ENCODE results near the gene HSD17B8. TPM values are rescaled to one million over a fixed set of nuclear protein-coding genes. Genes with fewer than 3 reads are reported as not detected.
A peak's percentile ranks its signal among the peaks of the same experiment; 100 is the strongest.

The HSD17B8 gene
- 9.4 and 15.9 TPM in 2 replicates for total RNA-seq
- polyA plus RNA-seq (2012): 14.9 TPM

DNA sequence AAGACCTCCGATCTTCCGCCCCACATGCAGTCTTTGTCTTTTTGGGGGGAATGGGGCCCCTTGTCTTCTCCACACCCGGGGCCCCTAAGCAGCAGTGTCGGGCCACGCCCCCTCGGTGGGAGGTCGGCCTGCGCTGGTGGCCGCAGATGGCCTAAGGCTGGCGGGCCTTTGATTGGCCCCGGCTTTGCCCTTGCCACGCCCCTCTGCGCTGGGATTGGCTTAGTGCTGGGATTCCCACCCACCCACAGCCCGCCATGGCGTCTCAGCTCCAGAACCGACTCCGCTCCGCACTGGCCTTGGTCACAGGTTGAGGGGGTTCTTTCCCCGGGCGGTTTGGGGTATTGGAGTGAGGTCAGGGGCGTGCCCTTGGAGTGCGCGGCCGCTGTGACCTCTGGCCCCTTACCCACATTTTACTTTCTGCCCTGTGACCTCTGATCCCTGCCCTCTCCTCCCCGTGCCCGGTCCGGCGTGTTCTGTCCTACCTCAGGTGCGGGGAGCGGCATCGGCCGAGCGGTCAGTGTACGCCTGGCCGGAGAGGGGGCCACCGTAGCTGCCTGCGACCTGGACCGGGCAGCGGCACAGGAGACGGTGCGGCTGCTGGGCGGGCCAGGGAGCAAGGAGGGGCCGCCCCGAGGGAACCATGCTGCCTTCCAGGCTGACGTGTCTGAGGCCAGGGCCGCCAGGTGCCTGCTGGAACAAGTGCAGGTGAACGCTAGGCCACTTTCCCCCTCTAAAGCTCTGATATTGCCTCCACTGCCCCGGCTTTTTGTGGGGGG, at the start of gene HSD17B8:
Gene HSD17B8 (plus strand): TSS at position 241 of the 776 bp plus-strand sequence. CDS start 14 bp downstream, at position 255.
- DNase-seq (ENCODE audit: low read depth): peak; percentile 93

DNA sequence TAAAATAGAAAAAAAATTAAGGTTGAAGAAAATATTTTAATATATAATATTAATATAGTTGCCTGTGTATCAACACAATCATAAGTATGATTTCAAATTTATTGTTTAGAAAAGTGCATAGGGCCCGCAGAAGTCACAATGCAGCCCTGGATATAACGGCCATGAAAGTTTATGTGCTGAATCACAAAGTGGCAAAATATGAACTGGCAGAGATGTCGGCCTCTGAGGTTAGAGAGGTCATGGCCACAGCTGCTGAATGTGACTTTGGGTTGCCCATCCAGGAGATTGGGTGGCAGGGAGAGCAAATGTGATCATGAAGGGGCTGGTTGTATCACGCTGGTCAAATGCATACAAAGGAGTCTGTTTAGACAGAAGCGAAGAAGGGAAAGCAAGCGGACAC, 47.9 kb upstream of the HSD17B8 start:
- peak; percentile 95 for DNase-seq (ENCODE audit: low read depth)

DNA sequence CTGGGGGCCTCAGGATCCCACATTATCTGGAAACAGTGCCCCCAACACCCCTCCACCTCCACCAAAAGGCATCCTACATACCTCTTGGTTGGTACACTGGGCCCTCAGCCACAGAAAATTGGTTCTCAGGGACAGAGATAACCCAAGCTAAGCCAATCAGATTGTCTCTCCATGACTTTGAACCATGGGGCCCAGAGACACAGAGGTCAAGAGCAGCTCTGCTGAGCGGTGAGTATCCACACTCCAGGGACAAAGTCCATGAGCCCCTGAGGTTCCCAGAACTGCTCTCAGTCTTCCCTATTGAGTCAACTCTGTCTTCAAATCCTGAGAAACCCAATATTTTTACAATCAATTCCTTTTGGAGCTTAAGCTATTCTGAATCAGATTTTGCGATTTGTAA, 47.5 kb upstream of the HSD17B8 start:
- no peak for DNase-seq (ENCODE audit: low read depth)

DNA sequence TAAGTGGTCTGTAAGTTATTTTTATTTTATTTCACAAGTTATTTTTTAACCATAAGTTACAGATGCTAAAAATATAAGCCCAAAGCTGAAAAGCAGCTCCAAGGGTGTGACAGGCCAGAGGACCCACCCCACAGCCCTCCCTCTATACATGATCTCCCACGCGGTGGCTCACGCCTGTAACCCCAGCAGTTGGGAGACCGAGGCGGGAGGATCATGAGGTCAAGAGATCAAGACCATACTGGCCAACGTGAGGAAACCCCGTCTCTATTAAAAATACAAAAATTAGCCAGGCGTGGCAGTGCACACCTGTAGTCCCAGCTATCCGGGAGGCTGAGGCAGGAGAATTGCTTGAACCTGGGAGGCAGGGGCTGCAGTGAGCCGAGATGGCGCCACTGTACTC, 44.4 kb upstream of the HSD17B8 start:
- DNase-seq (ENCODE audit: low read depth): no peak

DNA sequence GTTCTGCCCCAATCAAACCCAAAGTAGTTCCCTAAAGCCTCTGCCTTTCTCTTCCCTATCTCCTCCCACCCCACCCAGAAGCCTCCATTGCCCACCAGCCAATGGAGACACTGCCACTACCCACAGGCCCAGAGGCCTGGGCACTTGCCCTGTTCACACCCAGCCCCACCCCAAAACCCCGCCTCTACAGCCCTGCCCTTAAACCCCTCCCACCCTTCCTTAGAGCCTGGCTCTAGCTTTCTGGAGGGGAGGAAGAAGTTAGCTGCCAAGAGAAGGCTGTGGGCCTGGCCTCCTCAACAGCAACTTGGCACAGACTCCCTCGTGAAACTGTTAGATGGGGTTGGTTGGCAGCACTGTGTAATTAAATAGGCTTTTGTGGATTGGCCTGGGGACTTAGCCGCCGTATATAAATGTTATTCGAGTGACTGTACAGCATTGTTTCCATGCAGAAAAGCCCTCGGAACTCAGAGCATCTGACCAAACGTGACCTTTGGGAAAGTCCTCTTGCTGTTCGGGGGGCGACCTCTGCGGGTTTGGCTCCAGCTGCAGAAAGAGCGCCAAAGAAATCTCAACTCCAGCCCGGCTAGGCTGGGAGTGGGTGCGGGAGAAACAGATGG, 43.6 kb upstream of the HSD17B8 start:
- DNase-seq (ENCODE audit: low read depth): peak; percentile 100

DNA sequence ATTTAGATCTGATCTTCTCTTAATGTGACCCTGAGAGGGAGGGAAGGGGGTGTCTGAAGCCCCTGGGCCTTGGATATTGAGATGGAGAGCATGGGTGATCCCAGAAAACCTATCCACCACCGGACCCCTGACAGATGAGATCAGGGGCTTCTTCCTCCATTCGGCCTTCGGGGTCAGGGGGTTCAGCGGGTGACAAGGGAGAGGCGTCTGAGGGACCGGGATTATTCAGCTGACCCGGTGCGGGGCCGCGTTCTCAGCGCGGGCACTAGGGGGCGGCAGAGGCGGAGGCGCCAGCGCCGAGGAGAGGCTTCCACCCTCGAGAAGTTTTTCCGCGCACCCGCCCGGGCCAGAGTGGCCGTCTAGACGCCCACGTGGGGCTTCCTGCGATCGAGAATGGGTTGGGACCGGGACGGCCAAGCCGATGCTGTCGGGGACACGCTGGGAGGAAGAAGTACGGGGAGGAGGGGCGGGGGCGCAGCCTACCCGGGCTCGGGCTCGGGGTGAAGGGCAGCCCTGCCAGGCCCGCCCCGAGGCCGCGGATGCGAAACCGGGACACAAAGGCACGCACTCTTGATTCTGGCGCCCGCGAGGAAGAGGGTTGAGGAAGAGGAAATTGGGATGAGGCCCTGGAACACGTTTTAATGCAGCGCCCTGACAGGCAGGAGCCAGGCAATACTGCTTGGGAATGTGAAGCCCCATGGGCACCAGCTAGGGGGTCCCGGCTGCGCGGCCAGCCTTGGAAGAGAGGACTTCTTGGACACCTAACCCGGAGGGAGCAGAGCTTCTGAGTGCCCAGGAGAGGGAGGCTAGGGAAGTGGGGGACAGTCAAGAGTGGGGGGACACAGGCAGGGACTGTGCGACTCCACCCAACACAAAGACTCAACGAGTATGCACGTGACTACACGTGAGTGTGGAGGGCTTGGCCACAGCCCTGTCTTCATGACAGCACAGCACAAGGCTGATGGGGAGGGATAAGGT, 42.8 kb upstream of the HSD17B8 start:
- peak; percentile 87 for DNase-seq (ENCODE audit: low read depth)

DNA sequence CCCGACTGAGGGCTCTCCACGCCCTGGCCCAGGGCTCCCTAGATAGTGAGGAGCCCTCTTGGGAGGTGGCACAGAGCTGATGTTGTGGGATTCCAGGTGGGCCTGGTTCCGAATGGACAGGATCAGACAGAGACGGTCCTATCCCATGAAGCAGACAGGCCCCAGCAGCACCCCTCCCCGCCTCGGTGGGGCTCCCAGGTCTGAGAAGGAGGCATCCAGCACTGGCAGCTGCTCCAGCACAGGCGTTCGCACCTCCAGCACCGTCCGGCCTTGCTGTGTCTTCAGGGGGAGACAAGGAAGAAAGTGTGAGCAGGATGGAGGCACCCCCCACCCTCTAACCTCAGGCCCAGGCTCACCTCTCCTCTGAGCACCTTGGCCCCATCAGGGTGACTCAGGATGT, 40.9 kb upstream of the HSD17B8 start:
- DNase-seq (ENCODE audit: low read depth): no peak

DNA sequence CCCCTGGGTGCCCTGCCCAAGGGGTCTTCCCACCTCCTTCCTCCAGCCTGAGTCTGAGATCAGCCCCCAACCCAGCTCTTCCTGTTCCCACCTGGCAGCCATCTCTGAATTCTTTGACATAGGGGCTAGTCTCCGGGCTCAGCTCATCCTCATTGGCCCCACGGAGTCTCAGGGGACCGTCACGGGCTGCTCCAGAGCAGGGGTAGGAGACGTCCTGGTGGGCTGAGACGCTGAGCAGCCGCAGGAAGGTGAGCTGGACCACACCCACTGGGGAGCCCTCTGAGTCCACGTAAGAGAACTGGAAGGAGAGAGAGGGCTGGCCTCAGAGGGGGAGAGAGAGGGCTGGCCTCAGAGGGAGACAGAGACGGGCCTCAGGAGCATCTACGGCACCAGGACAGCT, 40.3 kb upstream of the HSD17B8 start:
- no peak for DNase-seq (ENCODE audit: low read depth)

DNA sequence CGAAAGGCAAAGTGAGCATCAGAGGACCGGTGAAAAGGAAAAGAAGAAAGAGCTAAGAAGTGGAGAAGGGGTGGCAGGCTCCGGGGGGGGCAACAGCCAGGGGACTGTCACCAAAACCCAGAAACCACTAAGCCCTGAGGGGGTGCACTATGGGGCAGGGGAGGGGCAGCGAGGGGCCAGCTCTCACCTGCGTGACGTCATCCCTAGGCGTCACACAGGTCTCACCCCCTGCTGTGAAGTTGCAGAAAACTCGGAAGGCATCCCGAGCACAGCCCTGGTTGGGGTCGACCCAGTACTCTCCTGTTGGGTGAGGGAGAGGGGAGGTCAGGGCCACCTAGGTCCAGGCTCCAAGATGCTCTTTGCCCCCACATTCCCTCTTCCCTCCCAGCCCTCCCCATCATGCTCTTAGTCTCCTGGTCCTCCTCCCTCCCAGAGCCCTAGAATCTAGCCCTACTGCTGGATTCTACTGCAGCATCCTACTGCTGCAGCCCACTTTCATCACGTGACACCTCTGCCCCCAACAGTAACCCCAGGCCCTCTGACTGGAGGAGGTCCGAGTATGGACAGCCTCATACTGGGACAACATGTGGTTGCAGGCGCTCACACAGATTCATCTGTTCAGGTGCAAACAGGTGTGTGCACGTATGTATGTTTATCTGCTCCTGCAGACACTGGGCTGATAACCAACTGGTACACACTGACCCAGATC, 39.6 kb upstream of the HSD17B8 start:
- no peak for DNase-seq (ENCODE audit: low read depth)

DNA sequence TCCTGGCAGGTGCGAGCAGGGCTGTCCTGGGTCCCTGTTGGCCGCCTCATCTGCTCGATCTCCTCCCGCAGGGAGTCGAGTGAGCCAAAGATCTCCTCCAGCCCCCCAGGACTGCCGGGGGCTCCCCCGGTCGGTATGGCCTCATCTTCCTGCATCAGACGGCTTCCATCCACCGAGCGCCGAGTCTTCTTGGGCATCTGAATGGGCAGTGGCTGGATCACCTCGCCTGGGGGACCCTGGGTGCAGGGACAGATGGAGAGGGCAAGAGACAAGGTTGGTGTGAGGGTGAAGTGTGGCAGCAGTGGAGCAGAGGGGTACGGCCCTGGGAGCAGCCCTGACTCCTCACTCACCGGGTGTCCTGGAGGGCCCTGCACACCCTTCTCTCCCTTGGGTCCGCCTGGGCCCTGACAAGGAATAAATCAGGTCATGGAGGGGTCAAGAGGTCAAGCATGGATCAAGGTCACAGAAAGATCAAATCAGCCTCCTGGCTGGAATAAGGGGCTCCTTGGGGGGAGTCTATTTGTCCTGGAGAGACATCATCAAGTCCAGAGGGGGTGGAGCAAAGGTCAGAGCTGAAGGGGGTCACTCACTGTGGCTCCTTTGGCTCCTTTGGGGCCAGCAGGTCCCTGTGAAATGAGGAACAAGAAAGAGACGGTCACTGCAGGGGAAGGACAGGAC, 38.7 kb upstream of the HSD17B8 start:
- no peak for DNase-seq (ENCODE audit: low read depth)

DNA sequence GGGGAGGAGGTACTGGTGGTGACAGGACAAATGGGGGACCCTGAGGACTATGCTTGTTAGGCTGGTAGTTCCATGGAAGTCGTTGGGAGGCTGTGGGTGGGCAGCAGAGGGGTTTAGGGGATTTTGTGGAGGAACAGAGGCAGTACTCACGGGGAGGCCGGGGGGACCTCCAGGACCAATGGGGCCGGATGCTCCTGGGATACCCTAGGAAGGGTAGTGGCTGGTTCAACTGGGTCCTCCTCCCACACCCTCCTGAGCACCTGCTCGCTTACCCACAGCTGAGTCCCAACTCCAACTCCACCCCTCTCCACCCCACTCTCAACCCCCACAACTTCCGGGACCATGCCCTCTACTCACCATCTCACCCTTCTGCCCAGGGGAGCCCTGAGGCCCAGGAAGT, 38.1 kb upstream of the HSD17B8 start:
- DNase-seq (ENCODE audit: low read depth): no peak

DNA sequence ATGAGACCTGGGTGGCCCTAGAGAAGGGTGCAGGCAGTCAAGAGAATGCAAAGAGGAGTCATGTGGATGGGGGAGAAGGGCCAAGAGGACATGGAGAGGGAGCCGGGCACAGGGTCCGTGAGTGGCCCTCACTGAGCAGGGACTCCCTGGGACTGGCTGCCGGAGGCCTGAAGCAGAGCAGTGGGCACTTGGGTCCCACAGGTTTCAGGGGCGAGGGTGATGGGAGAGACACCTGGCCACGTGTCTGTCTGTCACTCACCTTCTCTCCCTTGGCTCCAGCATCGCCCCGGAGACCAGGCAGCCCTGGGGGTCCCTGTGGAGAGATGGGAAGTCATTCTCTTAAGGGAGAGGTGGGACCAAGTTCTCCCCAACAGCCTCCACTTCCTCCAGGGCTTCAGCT, 37.6 kb upstream of the HSD17B8 start:
- DNase-seq (ENCODE audit: low read depth): no peak

DNA sequence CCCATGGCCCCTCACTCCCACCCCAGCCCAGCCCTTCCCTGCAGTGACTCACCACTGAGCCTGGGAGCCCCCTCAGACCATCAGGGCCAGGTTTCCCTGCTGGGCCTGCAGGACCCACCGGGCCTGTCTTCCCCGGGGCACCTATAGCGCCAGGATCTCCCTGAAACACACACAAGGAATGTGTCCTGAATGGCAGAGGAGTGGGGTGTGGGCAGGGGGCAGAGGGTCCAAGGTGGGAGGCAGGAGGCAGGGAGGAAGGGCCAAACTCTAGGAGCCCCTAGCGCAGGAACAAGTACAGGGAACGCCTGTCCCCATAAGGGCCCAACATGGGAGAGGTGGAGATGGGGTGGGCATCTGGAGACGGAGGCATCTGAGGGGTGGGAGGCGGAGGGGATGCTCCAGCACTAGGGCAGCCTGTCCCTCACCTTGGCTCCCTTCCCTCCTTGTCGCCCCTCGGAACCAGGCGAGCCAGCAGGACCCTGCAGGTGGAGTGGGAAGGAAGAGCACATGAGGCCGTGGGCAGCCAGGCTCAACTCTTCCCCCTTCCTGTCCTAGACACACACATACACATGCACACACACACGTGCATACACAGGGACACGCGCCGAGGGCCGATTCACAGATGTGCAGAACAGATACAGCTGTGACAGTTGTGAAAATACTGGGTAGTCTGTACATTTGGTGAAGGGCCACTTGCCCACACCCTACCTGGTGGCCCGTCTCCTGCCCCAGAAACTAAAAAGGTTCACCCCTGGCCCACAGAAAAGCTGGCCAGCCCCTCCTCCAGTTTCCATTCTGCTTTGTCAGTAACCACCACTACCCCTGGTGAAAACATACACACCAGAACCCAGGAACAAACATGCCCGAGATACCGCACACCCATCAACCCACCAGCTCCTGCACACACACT, 36.8 kb upstream of the HSD17B8 start:
- DNase-seq (ENCODE audit: low read depth): no peak

DNA sequence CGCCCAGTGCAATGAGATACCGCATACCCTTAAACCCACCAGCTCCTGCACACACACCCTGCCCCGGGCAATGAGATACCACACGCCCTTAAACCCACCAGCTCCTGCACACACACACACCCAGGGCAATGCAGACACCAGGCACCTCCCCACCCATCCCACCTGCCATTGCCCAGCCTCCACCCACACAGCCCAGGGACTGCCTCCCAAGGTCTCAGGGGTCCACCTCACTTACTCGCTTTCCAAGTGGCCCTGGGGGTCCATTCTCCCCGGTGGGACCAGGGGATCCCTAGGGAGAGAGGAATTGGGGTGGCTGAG, 36.2 kb upstream of the HSD17B8 start:
- no peak for DNase-seq (ENCODE audit: low read depth)

DNA sequence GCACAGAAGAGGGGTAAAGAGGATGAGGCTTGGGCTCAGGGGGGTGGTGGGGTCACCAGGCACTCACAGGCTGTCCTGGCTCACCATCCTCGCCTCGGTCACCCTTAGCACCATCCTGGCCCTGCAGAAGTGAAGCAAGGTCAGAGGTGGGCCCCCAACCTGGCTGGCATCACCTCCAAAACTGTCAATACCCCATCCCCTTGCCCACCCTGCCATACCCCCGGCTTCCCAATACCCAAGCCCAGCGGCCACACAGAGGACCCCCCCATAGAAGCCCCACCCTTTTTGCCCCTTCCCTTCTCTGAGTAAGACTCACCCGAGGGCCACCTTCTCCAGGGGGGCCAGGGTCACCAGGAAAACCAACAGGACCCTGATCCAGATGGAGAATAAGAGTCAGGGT, 35.8 kb upstream of the HSD17B8 start:
- DNase-seq (ENCODE audit: low read depth): no peak

DNA sequence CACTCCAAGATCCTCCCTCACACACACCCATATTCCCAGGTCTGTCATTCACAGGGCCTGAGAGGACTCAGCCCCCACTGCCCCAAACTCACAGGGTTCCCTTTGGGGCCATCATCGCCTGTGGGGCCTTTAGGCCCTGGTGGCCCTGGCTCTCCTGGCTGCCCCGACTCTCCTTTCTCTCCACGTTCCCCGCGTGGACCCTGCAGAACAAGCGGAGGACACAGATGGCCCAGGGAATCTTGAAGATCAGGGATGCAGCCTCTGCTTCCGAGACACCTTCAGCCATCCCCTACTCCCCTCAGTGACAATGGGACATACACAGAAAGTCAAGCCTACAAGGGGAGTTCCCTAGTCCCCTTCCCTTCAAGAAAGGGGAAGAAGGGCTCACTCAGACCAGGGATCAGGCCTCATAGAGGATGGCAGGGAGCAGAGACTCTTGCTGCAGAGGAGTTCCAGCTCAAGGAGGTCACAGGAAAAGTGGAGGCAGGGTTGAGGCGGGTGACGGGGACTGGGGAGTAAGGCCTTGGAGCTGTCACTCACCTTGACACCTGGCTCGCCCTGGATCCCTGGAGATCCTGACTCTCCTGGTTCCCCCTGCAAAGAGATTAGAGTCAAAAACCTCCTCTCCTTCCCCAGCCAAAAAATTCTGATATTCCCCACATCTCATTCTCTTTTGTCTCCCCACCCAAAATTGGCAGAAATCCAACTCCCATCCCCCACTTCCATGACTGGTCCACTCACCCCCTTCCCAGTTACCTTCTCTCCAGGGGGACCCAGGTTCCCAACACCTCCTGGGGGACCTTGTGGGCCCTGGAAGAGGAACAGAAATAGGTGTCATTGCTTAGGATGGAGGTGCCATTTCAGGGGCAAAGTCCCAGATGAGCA, 34.9 kb upstream of the HSD17B8 start:
- no peak for DNase-seq (ENCODE audit: low read depth)

DNA sequence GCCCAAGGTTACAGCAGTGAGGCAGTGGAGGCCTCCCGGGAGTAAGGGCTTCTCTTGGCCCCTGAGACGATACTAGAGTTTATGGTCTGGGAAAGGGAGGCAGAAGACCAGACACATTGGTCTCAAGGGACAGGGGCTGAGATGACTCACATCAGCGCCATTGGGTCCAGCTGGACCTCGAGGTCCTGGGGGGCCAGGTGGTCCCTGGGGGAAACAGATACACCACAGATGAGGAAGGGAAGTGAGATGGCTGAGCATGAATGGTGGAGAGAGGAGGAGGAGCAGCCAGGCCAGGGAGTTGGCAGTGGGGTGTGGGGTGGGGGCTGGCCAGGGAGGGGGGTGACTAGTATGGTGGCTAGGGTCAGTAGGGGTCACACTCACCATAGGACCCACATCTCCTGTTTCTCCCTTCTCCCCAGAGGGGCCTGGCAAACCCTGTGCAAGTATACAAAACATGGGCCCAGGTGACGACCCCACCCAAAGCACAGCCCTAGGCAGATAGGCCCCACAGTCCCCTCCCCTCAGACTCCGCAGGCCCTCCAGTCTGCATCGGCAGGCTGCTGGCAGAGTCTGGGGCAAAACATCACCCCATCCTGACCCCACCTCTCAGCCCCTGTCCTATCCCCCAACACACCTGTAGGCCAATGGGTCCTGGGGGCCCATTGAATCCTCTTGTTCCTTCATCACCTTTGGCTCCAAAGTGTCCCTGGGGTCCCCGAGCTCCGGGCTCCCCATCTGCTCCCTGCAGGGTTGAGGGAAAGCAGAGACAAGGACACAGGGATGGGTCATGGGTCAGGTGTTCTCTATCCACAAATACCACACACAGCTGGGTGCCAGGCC, 34.1 kb upstream of the HSD17B8 start:
- no peak for DNase-seq (ENCODE audit: low read depth)
